T-helper 9 cell (primary cell): ENCODE results near the gene GLS2.
"Not testable (repeated sequence)": the region's sequence is repeated elsewhere in the genome, so short reads cannot be mapped to it uniquely, and the experiment has no call there.

Experiments used
- DNase-seq: peaks from one replicate; pipeline ENCODE4 v3.0.0-alpha.2; 2020
- total RNA-seq, 2 donors: gene quantifications; one replicate each; lab custom pipeline; 2026; lab: John Stamatoyannopoulos, UW

GLS2 gene
- 3.4 to 6.6 reads per million in 2 donors for total RNA-seq

DNA sequence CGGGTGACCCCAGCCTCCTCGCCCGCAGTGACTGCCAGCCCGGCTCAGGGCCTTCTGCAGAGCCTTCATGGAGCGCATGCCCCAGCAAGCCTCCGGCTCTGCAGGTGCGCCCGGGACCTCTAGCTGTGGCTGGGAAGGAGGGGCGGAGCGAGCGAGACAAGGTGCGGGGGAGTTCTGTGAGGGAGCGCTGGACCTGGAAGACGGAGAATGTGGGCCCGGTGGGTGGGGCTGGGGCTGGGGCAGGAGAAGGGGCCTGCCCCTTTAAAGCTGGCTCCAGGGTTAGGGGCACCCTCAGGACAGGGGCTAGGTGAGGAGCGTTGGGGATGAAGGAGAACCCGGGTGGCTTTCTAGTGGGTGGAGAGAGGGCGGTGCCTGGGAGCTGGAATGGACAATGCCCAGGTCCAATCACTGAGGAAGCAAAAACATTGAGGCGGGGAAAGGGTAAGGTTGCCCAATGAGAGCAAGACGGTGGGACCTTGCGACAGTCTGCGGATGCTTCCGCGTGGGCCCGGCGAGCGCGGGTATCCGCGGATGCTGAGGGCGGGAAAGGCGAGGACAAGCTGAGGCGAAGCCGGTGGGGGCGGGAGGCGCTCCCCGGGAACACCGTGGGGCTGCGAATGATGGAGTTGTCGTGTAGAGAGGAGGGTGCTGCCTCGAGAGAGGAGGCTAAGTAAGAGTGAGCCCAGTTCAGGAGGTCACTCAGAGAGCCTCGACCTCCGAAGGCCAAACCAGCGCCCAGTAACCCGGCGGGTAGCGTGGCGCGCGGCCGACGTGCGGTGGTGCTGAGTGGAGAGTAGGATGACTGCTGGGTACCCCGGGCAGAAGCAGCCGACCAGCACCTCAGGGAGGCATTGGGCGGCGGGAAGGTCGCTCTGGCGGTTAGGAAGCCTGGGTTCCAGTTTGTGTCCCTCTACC is at the start of gene GLS2:
Gene GLS2 (minus strand): TSS at position 121 of the 915 bp plus-strand sequence. CDS start 43 bp downstream, at position 78.
- peak; percentile 59 for DNase-seq

DNA sequence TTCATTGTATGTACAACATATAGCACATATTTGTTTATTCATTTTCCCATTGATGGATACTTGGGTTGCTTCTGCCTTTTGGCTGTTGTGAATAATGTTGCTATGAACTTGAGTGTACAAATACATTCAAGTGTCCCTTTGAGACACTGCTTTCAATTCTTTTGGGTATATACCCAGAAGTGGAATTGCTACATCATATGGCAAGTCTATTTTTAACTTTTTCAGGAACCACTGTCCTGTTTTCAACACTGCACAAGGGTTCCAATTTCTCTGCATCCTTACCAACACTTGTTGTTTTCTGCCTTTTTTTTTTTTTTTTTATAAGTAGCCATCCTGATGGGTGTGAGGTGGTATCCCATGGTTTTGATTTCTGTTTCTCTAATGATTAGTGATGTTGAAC is 49.6 kb upstream of the GLS2 start:
- no peak for DNase-seq

DNA sequence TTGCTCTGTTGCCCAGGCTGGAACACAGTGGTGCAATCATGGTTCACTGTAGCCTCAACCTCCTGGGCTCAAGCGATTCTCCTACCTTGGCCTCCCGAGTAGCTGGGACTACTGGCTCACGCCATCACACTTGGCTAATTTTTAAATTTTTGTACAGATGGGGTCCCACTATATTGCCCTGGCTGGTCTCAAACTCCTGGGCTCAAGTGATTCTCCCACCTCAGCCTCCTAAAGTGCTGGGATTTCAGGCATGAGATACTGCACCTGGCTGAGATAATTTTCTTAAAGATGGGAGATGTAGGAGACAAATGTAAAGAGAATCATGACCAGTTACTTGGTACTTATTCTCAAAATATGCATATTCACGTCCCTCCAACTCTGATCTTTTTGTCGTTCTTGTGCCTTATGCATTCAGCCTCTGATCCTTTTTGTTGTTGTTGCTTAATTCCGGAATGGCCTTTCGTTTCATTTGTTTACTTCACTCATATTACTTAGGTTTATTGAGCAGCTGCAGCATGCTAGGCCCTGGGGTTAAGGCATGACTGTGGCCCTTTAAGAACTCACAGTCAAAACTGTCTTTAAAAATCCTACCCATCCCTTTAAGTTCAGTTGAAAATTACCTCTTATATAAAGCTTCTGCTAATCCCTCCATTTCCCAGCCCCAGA is 42.6 kb upstream of the GLS2 start:
- no peak for DNase-seq

DNA sequence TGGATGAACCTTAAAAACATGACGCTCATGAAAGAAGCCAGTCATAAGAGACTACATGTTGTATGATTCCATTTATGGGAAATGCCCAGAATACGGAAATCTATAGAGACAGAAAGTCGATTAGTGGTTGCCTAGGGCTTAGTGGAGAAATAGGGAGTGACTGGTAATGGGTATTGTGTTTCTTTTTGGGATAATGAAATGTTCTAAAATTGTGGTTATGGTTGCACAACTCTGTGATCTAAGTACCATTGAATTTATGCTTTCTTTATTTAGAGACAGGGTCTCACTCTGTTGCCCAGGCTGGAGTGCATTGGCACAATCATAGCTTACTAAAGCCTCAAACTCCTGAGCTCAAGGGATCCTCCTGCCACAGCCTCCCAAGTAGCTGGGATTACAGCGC is 41.7 kb upstream of the GLS2 start:
- DNase-seq: no peak

GRCh38 chr12:56528846-56529245 is 40.9 kb upstream of the GLS2 start:
- no peak for DNase-seq

- no peak for DNase-seq
Observed at GRCh38 chr12:56522411-56523193, 34.6 kb upstream of the GLS2 start.

- peak; percentile 27 for DNase-seq
Observed at GRCh38 chr12:56521590-56522371, 33.8 kb upstream of the GLS2 start, which contains the start of gene RBMS2. Gene RBMS2 (plus strand): TSS chr12:56521820. CDS start chr12:56522024, 204 bp downstream.

GRCh38 chr12:56521209-56521589 is 33.2 kb upstream of the GLS2 start:
- no peak for DNase-seq

DNA sequence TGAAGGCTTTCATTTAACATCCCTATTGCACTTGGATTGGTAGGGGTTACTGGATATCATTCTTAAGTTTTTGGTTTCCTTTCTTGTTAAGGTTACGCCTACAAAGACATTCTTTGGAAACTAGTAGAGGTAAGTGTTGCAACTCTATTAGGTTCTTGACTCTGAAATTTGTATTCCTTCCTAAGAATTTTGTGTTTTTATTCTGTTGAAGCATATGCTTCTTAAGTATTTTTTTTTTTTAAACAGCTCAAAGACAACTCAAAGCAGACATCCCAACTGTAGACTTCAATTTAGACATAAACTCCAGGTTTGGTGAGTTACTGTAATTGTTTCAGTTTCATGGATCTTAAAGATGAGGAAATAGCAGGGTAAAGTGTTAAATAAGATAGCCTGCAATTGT is 32.5 kb upstream of the GLS2 start:
- DNase-seq: no peak

DNA sequence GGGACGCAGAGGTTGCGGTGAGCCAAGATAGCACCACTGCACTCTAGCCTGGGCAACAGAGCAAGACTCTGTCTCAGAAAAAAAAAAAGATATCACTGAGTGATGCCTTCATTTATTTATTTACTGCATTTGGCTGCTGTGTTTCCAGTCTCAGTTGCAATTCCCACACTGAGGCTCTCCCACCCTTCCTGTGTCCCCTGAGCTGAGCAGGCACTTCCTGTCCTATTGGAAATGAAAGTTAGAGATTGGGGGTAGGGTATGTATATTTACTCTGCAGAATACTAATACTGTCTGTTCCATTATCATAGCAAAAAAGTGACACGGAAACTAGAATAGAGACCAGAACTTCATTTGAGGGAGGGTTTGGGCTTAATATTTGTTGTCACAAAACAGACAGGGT is 32.1 kb upstream of the GLS2 start:
- no peak for DNase-seq

GRCh38 chr12:56518570-56518969 is 30.6 kb upstream of the GLS2 start:
- DNase-seq: no peak

DNA sequence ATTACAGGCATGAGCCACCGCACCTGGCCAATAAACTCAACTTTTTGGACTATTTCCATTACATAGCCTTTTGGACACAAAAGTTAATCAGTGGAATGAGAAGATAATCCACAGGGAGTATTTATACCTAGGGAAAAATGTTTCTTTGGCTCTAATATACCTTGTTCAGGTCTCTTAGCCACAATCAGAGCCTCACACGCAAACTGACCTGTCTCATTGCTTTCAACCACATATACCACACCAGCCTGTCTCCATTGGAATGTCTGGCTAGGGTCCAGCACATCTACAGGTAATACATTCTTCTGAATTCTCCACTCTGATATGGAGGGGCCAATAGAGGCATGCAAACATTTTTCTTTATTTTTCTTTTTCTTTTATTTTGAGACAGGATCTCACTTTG is 29.9 kb upstream of the GLS2 start:
- DNase-seq: no peak

GRCh38 chr12:56514014-56514318 is 26.0 kb upstream of the GLS2 start:
- DNase-seq: not testable (repeated sequence)

- no peak for DNase-seq
Observed at GRCh38 chr12:56510786-56511185, 22.8 kb upstream of the GLS2 start.

DNA sequence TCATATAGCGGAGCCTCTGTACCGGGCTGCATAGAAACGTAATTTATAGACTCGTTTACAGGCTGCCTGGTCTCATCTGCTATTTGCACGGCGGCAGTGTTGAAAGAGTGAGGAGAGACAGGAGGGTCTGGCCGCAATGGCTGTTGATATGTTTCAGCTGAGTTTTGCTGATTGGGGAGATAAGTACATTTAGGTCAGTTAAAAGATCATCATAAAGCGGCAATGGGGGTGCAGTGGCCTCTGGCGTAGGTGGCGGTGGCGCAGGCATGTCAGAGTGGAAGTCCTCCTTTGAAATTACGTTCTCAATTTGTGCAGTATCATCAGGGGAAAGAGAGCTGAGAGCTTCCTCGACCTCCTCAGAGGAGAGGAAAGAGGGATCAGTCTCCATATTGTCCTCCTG is 11.9 kb upstream of the GLS2 start:
- DNase-seq: not testable (repeated sequence)

GRCh38 chr12:56499452-56499851 is 11.5 kb upstream of the GLS2 start:
- DNase-seq: not testable (repeated sequence)

DNA sequence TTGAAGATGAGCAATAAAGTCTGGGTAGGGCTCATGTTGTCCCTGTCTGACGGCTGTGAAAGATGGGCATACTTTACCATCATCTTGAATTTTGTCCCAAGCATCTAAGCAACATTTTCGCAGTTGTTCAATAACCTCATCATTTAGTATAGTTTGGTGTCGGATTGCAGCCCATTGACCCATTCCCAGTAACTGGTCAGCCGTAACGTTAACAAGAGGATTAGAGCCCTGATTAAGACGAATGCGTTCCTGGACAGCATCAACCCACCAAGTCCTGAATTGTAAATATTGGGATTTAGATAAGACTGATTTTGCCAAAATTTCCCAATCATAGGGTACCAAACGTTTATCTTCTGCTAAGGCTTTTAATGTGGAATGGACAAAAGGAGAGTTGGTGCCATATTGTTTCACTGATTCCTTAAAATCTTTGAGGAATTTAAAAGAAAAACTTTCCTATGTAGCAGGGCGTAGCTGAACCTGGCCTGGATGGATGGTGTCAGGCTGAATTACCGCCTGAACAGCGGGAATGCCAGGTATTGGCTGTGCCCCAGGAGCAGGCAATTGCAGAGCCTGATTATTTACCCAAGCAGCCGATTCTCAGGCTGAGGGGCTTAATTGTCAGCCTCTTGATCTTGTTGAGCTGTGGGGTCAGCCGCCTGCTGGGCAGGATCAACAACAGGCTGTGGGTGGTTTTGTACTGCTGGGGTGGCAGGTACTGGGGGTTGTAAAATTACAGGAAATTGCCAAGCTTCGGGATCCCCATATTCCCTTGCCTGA is 10.4 kb upstream of the GLS2 start:
- DNase-seq: not testable (repeated sequence)

GRCh38 chr12:56496704-56497103 is 8.7 kb upstream of the GLS2 start:
- DNase-seq: peak; percentile 28

GRCh38 chr12:56494481-56494880 is 6.5 kb upstream of the GLS2 start:
- not testable (repeated sequence) for DNase-seq

DNA sequence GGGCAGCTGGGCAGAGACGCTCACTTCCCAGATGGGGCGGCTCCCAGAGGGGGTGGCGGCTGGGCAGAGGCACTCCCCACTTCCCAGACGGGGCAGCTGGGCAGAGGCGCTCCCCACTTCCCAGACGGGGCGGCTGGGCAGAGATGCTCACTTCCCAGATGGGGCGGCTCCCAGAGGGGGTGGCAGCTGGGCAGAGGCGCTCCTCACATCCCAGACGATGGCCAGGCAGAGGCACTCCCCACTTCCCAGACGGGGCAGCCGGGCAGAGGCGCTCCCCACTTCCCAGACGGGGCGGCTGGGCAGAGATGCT is 6.1 kb upstream of the GLS2 start:
- DNase-seq: not testable (repeated sequence)

GRCh38 chr12:56493409-56494105 is 5.6 kb upstream of the GLS2 start:
- not testable (repeated sequence) for DNase-seq
